ENCODE data around the gene CRYBG1. TPM values are rescaled to one million over a fixed set of nuclear protein-coding genes. Genes with fewer than 3 reads are reported as not detected.

Gene CRYBG1
- polyA plus RNA-seq, 4 donors: 21.9 to 39.9 (median 25.2) TPM

DNA sequence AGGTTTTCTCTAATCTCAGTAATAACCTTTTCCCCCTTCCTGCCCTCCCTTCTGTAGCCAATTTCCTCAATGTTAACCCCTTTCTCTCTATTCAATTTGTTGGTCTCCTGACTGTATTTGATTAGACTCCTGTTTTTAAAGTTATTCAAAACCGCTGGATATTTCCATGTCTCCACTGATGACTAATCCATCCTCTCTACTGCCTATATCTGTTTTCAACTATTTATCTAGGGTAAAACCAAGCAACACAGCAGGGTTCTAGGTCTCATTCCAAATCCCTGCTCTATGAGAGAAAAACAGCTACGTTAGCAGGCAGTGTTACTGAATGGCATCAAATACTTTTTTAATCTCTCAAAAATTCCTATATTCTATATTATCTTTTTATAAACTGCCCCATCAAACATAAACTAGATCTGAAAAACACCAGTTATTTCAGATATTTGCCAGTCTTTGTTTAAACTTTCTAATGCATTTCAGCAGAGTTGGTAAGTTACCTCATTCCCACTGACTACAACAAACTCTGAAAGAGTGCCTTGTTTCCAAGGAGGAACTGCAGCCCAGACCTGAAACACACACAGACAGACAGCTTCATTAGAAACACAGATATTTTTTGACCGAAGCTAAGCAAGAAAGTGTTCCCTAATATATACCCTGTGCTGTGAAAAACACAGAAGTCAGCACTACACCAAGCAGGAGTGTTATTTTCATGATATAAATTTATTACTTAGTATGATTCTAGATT is 260.6 kb downstream of the CRYBG1 start:
- no peak for DNase-seq (ENCODE audit: low read depth in 4 of 4, low spot score in 3 of 4)

Other genes starting within 250 kb of the CRYBG1 start
- gene ATG5, start 35.0 kb upstream of the CRYBG1 start, polyA plus RNA-seq (ENCODE audit: insufficient read length in 4 of 4): 10 to 100 TPM; 47.8 to 58.7 (median 54.5) TPM

Measured in right renal pelvis (tissue), 4 donors.